Neural progenitor cell (in vitro differentiated cells): ENCODE measurements around the gene HHAT.

Experiments
- CTCF ChIP-seq: fragments of 200-600 bp; sonication (generic); IDR thresholded peaks from 2 replicates; pipeline ENCODE4 v1.5.1; 2017; ENCODE audit warnings: antibody characterized with exemption, mild to moderate bottlenecking
- EZH2 ChIP-seq: fragments of 200-600 bp; sonication (generic); IDR thresholded peaks from 2 replicates; pipeline ENCODE4 v1.6.1; 2017; ENCODE audit warnings: antibody characterized with exemption, mild to moderate bottlenecking, moderate library complexity
- EZH2phosphoT487 ChIP-seq: fragments of 200-600 bp; sonication (generic); IDR thresholded peaks from 2 replicates; pipeline ENCODE4 v1.6.1; 2017; ENCODE audit warnings: antibody characterized with exemption

GRCh38 chr1:210335001-210335400 is 6.3 kb downstream of the HHAT start:
- TF ChIP-seq CTCF: no peak
- TF ChIP-seq EZH2: no peak
- no peak for TF ChIP-seq EZH2phosphoT487
